HG03439 (cell line): ENCODE measurements around the gene CDH23.

Source experiments
- ATAC-seq: cut with Tn5 transposase; IDR thresholded peaks from one replicate; pipeline ENCODE4 v1.9.1; 2021; ENCODE audit warnings: mild to moderate bottlenecking, moderate library complexity; ENCODE audit not compliant: unreplicated experiment

Gene CDH23

DNA sequence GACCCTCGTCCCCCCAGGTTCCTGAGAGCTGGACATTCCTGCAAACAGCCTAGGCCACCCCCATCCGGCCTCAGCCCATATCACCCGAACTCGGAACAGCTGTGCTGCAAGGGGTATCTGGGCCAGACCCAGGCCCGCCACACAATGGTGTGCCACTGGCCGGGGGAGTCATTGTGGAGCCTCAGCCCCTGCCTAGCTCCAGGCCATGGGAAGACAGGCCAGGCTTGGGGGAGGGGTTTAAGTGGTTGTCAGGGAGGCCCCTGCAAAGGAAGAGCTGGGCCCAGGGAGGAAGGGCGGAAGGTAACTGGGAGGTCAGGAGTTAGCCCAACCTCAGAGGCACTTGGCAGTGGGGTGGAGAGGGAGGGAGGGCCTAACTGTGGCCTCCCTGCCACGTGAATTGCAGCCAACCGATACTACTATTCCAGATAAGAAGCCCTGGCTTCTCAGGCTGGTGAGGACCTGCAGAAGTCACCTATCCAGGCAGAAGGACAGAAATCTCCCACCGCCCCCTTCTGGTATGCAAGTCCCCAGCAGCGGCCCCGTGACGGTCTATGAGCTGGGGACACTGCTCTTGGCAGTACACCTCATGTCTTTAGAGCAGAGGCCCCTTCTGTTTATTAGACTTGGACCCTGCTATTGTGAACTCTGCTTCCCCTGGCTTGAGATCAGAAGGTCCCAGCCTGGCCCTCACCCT is 349.8 kb downstream of the CDH23 start:
- no peak for ATAC-seq

DNA sequence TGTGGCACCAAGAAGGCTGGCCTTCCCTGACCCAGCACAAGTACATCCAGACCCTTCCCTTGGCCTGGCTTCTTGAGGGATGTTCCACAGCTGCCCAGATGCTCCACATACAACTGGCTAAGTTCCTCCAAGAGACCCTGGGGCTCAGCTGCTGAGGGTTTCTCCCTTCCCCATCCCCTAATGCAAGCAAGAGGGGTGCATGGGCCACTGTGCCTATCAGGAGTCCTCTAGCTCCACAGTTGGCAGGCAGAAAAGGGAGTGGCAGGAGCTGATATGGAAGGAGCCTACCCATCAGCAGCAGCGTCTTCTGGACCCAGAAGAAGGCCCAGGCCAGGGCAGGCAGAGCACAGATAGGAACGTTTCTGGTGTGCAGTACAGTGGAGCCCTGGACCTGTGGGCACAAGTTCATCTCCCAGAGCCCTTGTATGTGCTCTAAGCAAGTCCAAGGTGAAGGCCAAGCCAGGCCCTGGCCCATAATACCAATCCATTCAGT is 350.4 kb downstream of the CDH23 start:
- ATAC-seq = no peak

DNA sequence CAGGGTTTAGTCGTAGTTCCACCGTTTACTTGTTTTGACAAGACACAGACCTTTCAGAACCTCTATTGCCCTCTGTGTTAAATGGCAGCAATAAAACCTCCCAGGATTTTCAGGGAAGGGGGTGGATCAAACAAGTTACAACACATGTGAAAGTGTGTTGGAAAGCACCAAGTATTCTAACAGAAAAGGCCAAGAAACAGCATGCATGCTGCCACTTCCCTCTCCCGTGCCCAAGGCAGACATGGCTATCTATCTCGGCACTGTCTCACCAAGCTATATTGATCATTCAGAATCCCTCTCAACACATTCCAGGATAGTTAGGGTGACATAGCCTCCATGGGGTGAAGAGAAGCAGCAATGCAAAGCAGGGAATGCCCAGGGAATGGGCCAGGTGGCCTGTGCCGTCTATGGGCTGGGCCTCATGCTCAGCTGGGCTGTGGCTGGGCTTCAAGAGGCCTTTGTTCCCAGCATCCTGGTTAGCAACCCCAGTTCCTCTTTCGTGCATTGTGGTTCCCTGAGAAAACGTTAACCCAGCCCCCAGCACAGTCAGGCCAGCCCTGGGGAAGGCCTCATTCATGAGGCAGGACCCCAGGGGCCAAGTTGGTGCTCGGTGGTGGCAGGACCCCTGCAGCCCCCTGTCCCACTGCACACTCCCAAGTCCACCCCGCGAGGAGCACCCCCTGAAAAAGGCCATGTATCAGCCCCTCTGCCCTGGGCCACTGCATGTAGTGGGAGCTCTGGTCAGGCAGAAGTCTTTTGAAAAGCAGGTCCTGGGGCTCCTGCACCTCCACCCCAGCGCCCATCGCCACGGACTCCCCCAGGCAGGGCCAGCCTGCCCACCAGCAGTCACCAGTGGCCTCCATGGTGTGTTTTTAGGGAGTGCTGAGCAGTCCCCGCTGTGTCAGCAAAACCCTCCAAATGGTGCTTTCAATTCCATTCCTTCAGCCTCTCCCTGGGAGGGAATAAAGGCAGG is 351.1 kb downstream of the CDH23 start:
- no peak for ATAC-seq

DNA sequence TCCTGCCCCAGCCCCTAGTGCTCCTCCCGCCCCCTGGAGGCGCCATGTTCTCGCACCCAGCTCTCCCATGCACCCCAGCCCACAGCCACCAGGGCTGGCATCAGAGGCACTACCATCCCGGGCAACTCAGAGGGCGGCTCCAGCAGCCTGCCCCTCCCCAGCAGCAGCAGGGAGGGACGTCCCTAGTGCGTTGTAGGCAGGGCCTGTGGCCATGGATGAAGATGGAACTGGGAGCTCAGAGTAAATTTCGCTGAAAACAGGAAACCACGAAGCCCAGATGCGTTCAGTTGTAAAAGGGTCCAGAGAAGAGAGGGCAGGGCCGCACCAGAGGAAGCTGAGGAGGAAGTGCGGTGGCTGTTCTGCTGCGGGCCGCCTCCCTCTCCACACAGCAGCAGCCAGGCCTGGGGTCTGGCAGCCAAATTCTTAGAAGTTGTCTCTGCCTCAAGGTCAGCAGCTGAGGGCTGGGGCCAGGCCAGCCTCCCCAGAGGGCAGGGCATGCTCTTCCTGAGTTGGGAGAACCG is 352.0 kb downstream of the CDH23 start:
- no peak for ATAC-seq

DNA sequence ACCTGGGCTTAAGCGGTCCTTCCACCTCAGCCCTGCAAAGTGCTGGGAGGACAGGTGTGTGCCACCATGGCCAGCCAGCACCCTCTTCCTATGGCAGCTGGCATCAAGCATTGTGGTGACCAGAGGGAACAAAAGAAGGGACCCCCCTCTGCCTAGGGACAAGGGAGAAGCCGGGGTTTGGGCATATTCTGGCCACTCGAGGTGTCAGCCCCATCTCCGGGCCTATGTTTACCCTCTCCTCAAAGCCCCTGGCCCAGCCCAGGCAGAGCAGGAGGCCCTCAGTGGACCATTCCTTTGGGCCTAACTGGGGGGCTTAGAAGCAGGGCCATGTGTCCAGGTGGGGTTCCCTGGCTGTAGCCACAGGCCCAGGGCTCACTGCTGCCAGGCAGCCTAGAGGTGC is 352.7 kb downstream of the CDH23 start:
- ATAC-seq = no peak

DNA sequence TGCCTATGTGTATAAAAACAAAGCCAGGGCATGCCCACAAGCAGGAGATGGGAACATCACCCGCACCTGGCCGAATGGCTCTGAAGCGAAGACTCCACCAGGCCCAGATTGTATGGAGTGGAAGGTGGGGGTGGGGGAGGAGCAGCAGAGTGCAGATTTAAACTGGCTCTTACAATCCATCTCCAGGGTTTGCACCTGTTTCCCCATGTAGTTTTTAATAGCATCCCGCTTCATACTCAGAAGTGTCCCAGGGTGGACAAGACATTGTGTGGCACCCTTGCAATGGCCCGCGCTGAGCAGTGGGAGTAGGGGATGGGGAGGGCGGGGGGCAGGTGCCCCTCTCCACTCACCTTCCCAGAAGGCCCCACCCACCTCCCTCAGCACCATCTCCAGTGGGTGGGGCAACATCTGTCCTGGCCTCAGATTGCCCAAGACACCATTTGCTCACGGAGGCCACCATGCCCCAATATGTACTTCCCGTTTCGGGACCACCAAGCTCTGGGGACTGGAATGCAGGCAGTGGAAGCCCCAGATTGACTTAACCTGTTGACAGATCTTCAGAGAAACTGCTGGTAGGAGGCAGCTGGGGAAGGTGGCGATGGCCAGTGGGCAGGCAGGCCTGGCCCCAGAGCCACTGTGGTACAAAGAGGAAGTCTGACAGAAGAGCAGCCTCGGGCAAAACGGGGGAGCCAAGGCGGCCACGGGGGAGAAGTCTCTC is 353.6 kb downstream of the CDH23 start:
- ATAC-seq = no peak

DNA sequence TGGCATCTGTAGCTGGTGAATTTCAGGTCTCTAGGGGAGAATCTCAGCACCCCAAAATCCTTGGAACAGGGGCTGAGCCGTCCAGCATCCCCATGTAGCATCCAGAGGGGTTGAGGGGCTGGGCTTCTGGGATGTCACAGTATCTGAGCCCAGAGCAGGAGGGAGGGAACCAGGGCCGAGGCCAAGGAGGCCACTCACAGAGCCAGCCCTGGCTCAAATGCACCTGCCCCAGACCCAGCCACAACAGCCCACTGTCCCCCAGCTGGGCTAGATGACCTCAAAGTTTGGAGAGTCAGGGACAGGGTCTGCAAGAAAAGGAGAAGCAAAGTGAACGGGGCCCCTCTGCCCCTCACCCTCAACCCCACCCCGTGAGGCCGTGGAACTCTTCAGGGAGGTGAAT is 354.3 kb downstream of the CDH23 start:
- no peak for ATAC-seq

DNA sequence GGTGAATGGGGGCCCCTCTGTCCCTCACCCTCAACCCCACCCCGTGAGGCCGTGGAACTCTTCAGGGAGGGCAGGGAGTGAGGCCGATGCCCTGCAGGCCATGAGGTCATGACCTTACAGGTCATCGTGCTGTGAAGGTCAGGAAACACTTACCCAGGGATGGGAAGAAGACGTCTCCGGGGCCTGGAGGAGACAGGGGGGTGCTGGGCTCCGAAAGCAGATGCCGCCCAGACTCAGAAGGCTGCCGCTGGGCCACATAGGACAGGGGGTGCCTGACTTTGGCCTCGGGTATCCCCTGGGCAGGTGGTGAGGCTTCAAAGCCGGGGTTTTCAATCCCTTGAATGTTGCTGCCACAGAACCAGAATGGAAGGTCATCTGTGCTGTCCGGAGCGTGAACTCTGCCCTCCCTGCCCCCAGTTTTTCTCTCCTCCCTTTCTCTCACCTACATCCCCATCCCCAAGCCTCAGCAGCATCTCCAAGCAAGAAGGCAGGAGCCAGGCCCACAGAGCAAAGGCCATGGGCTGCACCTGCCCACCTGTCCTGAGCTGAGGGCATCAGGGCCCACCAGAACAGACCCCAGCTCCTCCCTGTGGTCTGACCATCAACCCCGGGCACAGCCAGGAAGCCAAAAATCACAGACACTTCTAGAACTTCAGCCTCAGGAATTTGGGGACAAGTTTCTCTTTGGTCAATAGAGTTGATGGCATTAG is 354.9 kb downstream of the CDH23 start:
- ATAC-seq = no peak

DNA sequence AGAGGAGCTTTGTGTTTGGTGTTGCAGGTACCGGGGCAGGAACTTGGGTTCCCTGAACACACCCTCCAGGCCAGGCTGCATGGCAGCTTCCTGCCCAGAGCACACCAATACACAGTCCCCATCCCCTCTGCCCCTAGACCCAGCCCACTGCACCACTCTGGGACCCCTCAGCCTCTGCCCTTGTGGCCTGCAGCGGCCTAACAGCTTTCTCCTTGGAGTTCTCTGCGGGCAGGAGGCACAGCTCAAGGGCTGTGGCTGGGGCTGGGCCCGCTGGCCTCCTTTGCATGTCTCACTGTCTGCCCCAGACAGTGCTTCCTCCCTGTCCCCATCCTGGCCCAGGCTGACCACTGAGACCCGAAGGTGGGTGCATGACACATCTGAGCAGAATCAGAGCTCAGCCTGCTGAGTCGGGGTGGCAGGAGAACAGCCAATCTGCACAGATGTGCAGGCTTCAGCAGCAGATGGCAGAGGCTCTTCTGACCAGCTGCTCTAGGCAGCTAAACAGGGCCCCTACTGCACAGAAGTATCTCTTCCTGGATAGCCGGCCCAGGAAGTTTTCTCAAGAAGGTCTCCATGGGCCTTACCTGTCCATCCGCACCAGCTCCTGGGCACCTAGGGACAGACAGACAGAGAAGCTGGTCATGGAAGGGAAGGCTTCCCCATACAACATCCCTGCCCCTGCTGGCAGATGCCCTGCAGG is 355.8 kb downstream of the CDH23 start:
- no peak for ATAC-seq

DNA sequence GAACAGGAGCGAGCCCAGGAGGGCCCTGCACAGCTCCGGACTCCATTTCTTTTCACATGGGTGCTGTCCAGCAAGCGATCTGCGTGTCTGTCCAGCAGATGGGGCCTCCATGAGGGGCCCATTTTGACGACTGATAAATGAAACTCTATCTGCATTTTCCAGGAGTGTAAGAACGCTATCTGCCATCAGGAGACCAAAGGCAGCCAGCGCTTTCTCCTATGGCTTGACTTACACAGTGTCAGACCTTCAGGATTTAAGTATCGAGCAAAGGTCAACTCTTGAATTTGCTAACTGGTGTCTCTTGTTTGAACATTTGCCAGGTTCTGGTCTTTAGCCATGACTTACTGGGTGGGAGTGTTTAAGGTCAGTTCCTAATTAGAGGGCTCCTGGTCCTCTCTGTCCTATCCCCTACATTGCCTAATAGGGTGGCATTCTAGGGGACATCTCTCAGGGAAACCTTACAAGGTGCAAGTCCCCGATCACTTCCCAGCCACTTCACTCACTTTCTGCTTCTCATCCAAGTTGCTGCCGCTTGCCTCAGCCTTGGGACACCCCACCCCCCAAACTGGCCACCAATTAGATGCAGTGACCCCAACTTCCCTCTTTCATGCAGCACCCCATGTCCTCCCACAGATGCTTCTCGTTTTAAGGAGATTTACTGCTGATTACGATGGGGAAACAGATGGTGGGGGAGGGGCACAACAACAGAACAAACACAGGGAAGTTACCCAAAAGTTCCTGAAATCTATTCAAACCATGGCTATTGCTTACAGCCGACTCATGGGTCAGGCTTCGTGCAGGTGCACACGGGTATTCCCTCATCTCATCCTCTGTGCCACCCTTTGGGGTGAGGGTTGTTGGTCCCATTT is 356.6 kb downstream of the CDH23 start:
- no peak for ATAC-seq

DNA sequence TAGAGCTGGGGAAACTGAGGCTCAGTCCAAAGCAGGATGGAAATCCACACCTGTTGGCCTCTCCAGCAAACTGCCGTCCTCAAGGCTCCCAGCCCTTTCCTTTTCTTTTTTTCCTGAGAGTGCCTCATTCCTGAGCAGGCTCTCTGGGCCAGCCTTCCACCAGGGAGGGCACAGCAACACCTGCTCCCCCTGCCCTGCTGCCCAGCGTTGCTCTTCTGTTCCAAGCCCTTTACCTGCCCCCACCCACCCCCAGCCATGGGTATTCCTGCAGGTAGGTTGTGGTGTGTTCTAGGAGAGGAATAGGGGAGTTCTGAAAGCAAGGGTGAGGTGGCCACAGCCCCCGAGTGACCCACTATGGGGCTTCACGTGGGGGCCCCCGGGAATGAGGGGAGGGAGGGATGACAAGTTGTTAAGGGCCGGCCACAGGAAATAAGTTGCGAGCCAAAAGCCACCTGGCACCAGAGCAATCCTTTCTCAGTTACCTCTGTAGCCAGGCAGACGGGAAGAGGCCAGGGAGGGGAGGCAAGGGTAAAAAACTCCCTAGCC is 357.3 kb downstream of the CDH23 start:
- no peak for ATAC-seq

DNA sequence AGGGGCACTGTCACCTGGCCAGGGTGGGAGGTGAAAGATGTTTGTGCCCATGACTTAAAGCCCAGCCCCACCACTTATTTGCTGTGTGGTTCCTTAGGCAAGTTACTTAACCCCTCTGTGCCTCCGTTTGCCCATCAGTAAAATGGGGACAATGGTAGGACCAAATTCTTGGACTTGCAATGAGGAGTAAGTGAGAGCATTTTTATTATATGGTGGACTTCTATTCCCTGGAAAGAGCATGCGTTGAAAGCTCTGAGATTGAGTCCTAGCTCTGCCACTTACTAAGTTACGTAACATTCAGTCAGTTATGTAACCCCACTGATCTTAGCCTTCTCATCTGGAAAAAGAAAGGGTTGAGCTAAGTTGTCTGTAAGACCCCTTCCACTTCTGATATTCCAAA is 357.8 kb downstream of the CDH23 start:
- ATAC-seq = no peak

DNA sequence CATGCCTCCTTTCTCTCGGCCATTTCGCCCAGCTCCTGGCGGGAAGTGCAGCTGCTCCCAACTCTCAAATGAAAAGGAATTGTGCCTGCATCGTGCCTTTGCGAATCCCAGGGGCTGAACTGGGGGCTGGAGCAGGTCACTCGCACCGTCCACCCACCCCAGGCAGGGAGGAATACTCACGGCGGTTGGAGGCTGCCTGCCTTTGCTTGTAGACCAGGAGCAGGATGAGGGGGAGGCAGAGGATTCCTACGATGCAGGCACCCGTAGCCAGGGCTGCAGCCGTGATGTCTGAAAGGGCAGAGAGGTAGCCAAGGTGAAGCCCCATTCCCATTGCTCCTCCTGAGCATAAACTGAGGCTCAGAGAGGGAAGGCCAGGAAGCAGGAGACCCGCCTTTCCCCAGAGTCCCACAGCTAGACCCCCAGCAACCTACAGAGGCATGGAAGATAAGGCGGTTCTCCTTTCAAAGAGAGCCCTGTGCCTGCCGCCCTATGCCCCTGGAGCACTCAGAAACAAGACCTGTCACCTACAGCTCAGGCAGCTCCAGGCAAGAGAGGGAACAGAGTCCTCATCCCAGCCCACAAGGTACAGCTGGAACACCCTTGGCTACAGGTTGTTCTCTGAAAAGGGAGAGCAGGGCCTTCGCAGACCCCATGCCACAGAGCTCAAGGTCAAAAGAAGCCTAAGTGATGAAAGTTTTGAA is 358.6 kb downstream of the CDH23 start:
- no peak for ATAC-seq

DNA sequence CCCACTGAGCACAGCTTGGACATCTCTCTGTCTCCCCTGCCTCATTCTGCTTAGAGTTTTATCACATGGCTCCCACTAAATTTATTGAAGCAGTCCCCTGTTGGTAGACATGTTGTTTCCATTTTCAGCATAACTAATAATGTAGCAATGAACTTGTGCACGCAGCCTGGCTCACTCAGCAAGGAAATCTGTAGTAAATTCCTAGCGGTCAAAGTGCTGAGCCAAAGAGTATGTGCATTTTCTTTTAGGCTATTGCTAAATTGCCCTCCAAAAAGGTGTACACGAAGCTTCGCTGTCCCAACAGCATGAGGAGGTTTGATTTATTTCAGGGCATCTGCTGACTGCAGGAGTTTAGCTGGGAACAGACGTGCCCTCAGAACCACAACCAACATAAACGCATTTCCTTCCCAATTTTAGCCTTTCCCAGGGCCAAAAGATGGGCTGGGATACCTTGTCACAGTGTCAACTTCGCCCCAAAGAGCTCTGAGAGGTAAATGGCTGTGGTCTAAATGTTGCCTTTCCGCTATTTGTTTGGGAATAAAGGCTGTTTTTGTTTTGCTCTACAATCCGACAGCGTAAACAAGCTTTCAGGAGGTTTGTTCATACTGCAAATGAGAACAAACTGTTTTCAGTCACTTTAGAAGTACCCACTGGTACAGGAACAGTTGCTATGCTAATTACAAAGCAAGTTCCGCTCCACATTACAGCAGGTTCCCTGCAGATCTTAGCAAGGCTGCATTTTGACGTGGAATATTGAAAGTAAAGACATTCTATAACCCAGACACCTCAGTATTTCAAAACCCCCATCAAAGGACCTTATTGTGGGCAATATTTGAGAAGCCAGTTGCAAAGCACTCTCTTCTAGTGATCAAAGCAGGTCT is 359.8 kb downstream of the CDH23 start:
- no peak for ATAC-seq

DNA sequence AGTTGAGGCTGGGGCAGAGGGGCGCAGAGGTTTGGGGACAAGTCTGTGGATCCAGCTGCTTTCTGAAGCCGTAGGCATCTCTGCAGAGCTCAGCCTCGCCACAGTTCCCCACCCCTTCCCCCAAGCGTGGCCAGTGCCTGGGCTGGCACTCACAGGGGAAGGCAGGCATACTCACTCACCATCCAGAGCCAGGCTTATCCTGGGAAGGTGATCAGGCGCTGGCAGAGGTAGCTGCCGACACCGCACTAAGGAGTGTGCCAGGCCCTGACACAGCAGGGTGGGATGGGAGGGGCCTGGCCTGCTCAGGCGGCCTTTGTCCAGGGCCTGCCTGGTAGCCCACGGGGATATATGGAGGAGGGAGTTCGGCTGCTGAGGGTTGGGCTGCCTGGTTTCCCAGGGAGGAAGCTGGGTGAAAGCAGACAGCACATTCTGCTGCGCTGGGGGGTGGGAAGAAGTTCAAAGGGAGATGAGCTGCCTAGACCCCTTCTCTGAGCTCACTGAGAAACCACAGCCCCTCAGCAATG is 360.7 kb downstream of the CDH23 start:
- ATAC-seq = no peak

DNA sequence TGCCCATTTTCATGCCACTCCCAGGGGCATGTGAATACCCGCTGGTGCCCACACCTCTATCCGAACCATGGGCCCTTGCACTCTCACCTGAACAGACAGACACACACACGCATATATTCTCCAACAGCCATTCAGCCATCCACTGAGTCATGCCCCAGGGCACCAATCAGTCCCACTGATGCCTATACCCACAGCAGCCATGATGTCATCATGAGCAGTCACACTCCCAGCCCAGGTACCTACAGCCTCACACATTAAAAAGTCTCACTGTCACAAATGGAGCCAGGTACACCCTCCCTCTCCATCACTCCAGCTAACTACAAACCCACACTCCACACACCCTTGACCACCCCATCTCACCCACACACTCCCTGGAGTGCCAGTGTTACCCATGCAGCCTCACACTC is 364.4 kb downstream of the CDH23 start:
- ATAC-seq = no peak
